GM12878 (cell line): ENCODE measurements around the gene ABHD17A. TPM values are rescaled to one million over a fixed set of nuclear protein-coding genes. Genes with fewer than 3 reads are reported as not detected.

ENCODE experiments used
- ATAC-seq: fragments of 200-7000 bp; cut with Tn5 transposase; 3 replicates; pipeline ENCODE4 v1.9.1; 2020; ENCODE audit warnings: mild to moderate bottlenecking, moderate library complexity
- BruUV-seq: library from RNA; stranded (reverse); fragments of 400-500 nt; replicated peaks from 2 replicates; lab custom pipeline; 2021; lab: Mats Ljungman, UMichigan
- CTCF ChIA-PET: fragments of 300-600 bp; sonication (Branson Sonifier 250); formaldehyde crosslinking; extraction: SDS; loops from one replicate; lab custom pipeline; 2021; ENCODE audit warnings: inconsistent platforms; lab: Yijun Ruan, JAX
- POLR2A ChIA-PET: fragments of 350-600 bp; formaldehyde crosslinking; extraction: SDS; loops from one replicate; lab custom pipeline; 2021; ENCODE audit warnings: inconsistent platforms; lab: Charles Lee
- RAD21 ChIA-PET: fragments of 300-600 bp; sonication (Branson Sonifier 250); formaldehyde crosslinking; loops from one replicate; lab custom pipeline; 2023; ENCODE audit warnings: antibody characterized with exemption; ENCODE audit not compliant: unreplicated experiment; lab: Charles Lee
- SMC1A ChIA-PET: fragments of 300-600 bp; sonication (Branson Sonifier 250); formaldehyde crosslinking; loops from one replicate; lab custom pipeline; 2023; ENCODE audit not compliant: unreplicated experiment, uncharacterized antibody; lab: Charles Lee
- DNase-seq: peaks from one replicate; pipeline ENCODE4 v3.0.0-alpha.2; 2011; ENCODE audit warnings: low read depth, low spot score
- FAIRE-seq: peaks from 3 replicates; lab custom pipeline; 2011; peaks lifted over from hg19 to GRCh38; lab: Jason Lieb, UNC
- H2AFZ ChIP-seq: 2 replicates; pipeline ENCODE4 v1.6.0; 2011; ENCODE audit warnings: low read depth, low read length, control low read depth; ENCODE audit not compliant: control insufficient read depth
- H3K27ac ChIP-seq: 2 replicates; pipeline ENCODE4 v1.5.1; 2011; ENCODE audit warnings: control low read depth; ENCODE audit not compliant: control insufficient read depth, insufficient read depth
- H3K27me3 ChIP-seq, 2 experiments: replicated peaks in 1 of 2; 2 replicates each; pipeline versions ENCODE4 v1.6.0 to v1.6.1; 2011; ENCODE audit warnings: low read length in 1 of 2; ENCODE audit not compliant: control insufficient read depth in 2 of 2, insufficient read depth in 2 of 2
- H3K36me3 ChIP-seq, 2 experiments: 2 replicates each; pipeline ENCODE4 v1.5.1; 2011; ENCODE audit warnings: low read length in 1 of 2; ENCODE audit not compliant: control insufficient read depth in 2 of 2, insufficient read depth in 2 of 2
- H3K4me1 ChIP-seq: 2 replicates; pipeline ENCODE4 v1.6.1; 2011; ENCODE audit warnings: mild to moderate bottlenecking, low read length, moderate library complexity, mixed read lengths; ENCODE audit not compliant: control insufficient read depth, insufficient read depth
- H3K4me2 ChIP-seq: 2 replicates; pipeline ENCODE4 v1.6.0; 2011; ENCODE audit warnings: control low read depth; ENCODE audit not compliant: control insufficient read depth, insufficient read depth
- H3K4me3 ChIP-seq: fragments of 200-600 bp; sonication (generic); 2 replicates; pipeline ENCODE4 v1.5.1; 2016
- H3K79me2 ChIP-seq: 2 replicates; pipeline ENCODE4 v1.6.0; 2011; ENCODE audit warnings: low read length; ENCODE audit not compliant: control insufficient read depth, insufficient read depth
- H3K9ac ChIP-seq: 2 replicates; pipeline ENCODE4 v1.8.0; 2011; ENCODE audit warnings: low read length, control low read depth, mixed read lengths; ENCODE audit not compliant: control insufficient read depth, insufficient read depth
- H3K9me3 ChIP-seq: replicated peaks from 3 replicates; pipeline ENCODE4 v1.5.1; 2011; ENCODE audit warnings: mild to moderate bottlenecking, low read length; ENCODE audit not compliant: control insufficient read depth, insufficient read depth
- H4K20me1 ChIP-seq: 2 replicates; pipeline ENCODE4 v1.6.0; 2011; ENCODE audit not compliant: control insufficient read depth, insufficient read depth
- BMI1 ChIP-seq: fragments of 450-650 bp; IDR thresholded peaks from 2 replicates; pipeline ENCODE4 v1.6.1; 2016; ENCODE audit warnings: mild to moderate bottlenecking, moderate library complexity, borderline replicate concordance
- CBX5 ChIP-seq: sonication (generic); IDR thresholded peaks from 2 replicates; pipeline ENCODE4 v1.6.1; 2016; ENCODE audit warnings: low read depth, moderate library complexity, mild to moderate bottlenecking, inconsistent platforms
- GABPA ChIP-seq: IDR thresholded peaks from 2 replicates; pipeline ENCODE4 v1.6.1; 2014; ENCODE audit warnings: antibody characterized with exemption, low read depth, mild to moderate bottlenecking, inconsistent platforms
- HCFC1 ChIP-seq: fragments of 150-350 bp; IDR thresholded peaks from 2 replicates; pipeline ENCODE4 v1.6.1; 2014; ENCODE audit warnings: low read length
- PKNOX1 ChIP-seq: fragments of 450-650 bp; IDR thresholded peaks from 2 replicates; pipeline ENCODE4 v1.6.1; 2016; ENCODE audit warnings: mild to moderate bottlenecking
- SREBF1 ChIP-seq: IDR thresholded peaks from 2 replicates; pipeline ENCODE4 v1.6.1; 2012; ENCODE audit warnings: mild to moderate bottlenecking, low read length
- TCF3 ChIP-seq: IDR thresholded peaks from 2 replicates; pipeline ENCODE4 v1.6.1; 2012; ENCODE audit warnings: low read depth, mild to moderate bottlenecking, low read length, borderline replicate concordance; ENCODE audit not compliant: insufficient read depth
- WRNIP1 ChIP-seq: IDR thresholded peaks from 2 replicates; pipeline ENCODE4 v1.6.1; 2011; ENCODE audit warnings: low read depth, low read length, improper control_type of control experiment, borderline replicate concordance
- ZBTB4 ChIP-seq: fragments of 450-650 bp; formaldehyde crosslinking; IDR thresholded peaks from 2 replicates; pipeline ENCODE4 v1.4.0; 2022; ENCODE audit warnings: mild to moderate bottlenecking, moderate library complexity
- ZNF622 ChIP-seq: fragments of 450-650 bp; IDR thresholded peaks from 2 replicates; pipeline ENCODE4 v1.6.1; 2017; ENCODE audit warnings: mild to moderate bottlenecking, inconsistent platforms
- WGBS: methylation state at CpG from one replicate; pipeline ENCODE4 v1.1.6; 2016; ENCODE audit warnings: low lambda C conversion rate; ENCODE audit not compliant: insufficient replicate concordance, insufficient coverage; ENCODE audit errors: missing lambda C conversion rate; 5-methylcytosine and 5-hydroxymethylcytosine counted together
- in situ Hi-C: fragments of 300-500 bp; cut with MboI; formaldehyde crosslinking; loops from 9 replicates; pipeline ENCODE4 v1.14.3; 2018; ENCODE audit warnings: mixed read lengths
- intact Hi-C: fragments of 100-400 bp; cut with micrococcal nuclease; formaldehyde crosslinking; loops from one replicate; pipeline ENCODE4 v1.14.2; 2022; ENCODE audit not compliant: unreplicated experiment
- polyA plus RNA-seq, 11 experiments: library from polyadenylated mRNA; depleted of rRNA in 4 of 11; unstranded in 6 of 11; stranded (reverse) in 5 of 11; fragments of >200 nt; fragmentation: Nextera tagmentation in 4 of 11; fragmentation: Illumina TruSeq in 1 of 11; extraction: Ambion mirVana in 4 of 11; extraction: Trizol in 1 of 11; gene quantifications; 1 replicate in 1 of 11; 2 replicates in 10 of 11; pipeline versions ENCODE4 v1.2.1 to v1.2.3, GENCODE V29; 2011 to 2016; ENCODE audit warnings: inconsistent platforms in 2 of 11, missing spikeins in 2 of 11, low read depth in 1 of 11
- total RNA-seq, 4 experiments: library from RNA; depleted of rRNA in 3 of 4; stranded (reverse); fragments of >200 nt in 3 of 4; fragmentation: Illumina TruSeq in 1 of 4; extraction: Trizol in 1 of 4; gene quantifications; 2 replicates each; pipeline versions ENCODE4 v1.2.1 to v1.2.3, GENCODE V29; 2013 to 2021
- TF ChIP-seq, protein P1 (sequence below): fragments of 450-650 bp; IDR thresholded peaks from 2 replicates; pipeline ENCODE4 v1.6.1; 2017; ENCODE audit warnings: antibody characterized with exemption, mild to moderate bottlenecking, moderate library complexity

ABHD17A gene
- total and polyA plus RNA-seq, 10 of the 15 experiments (the other 5 are each of a cell fraction or from before 2014, with no cell fraction given) = 0.13 to 126 (median 28.8) TPM; not detected in 1

GRCh38 chr19:1929021-1929742 lies 43.9 kb upstream of the ABHD17A start:
- peak overlapping the region; percentile 78 for H3K4me2 ChIP-seq
- DNase-seq (no peak), FAIRE-seq (peak; percentile 83), ATAC-seq (peak; percentile 98)
- no peaks in the 10 kb centered on the region; a peak in 2 of 4 replicates for H3K36me3 ChIP-seq
- H2AFZ ChIP-seq = peak overlapping the region; percentile 44; the same call in 1 of the 2 replicates
- ChIA-PET CTCF (interaction anchor here (0.8 to 2.2 kb wide), 13 partner anchors 10 to 305 kb away, joined by 3 to 11 read pairs (median 4); partner anchors contain the start of genes ADAT3 and SCAMP4), RAD21 (interaction anchor here (1.0 to 2.5 kb wide), 4 partner anchors 25 to 65 kb away, joined by 4 to 6 read pairs (median 5); no protein-coding TSS in a partner anchor), SMC1A (interaction anchor here (1.0 to 1.8 kb wide), 4 partner anchors 9 to 60 kb away, joined by 3 to 7 read pairs (median 4); no protein-coding TSS in a partner anchor), POLR2A (interaction anchor here (0.6 to 0.8 kb wide), 3 partner anchors 31 to 64 kb away, joined by 4 to 9 read pairs (median 7); no protein-coding TSS in a partner anchor)
- H3K27ac ChIP-seq = no peak overlapping the region
- H3K9me3 ChIP-seq = peaks cover 3% of the 10 kb centered on the region; the same call in 1 of the 3 replicates
- WGBS = 13% methylated on average over 39 of the region's 42 CpGs
- intact Hi-C loops = loop anchor here (2.0 kb wide), 2 partner anchors 32 to 64 kb away; no protein-coding TSS in a partner anchor
- no peaks in the 10 kb centered on the region for H4K20me1 ChIP-seq
- in situ Hi-C loops = no loop called here
- H3K9ac ChIP-seq = peak overlapping the region; percentile 45
- no TSS peak for BruUV-seq
- H3K4me3 ChIP-seq = peak overlapping the region; percentile 45; the same call in 1 of the 2 replicates
- no peaks in the 10 kb centered on the region for H3K79me2 ChIP-seq
- H3K27me3 ChIP-seq = no peaks in the 10 kb centered on the region
- H3K4me1 ChIP-seq = peaks cover 9% of the 10 kb centered on the region
- TF ChIP-seq ZNF622 (no peak), TCF3 (no peak), BMI1 (no peak), SREBF1 (no peak), WRNIP1 (no peak), GABPA (no peak), PKNOX1 (peak; percentile 35; the same call in 1 of the 2 replicates), ZBTB4 (CRISPR knock-in tag) (no peak), CBX5 (0 out of 2 replicates have a peak, but pooled peaks have one; percentile 51), HCFC1 (no peak)
- TF ChIP-seq, protein P1, sequence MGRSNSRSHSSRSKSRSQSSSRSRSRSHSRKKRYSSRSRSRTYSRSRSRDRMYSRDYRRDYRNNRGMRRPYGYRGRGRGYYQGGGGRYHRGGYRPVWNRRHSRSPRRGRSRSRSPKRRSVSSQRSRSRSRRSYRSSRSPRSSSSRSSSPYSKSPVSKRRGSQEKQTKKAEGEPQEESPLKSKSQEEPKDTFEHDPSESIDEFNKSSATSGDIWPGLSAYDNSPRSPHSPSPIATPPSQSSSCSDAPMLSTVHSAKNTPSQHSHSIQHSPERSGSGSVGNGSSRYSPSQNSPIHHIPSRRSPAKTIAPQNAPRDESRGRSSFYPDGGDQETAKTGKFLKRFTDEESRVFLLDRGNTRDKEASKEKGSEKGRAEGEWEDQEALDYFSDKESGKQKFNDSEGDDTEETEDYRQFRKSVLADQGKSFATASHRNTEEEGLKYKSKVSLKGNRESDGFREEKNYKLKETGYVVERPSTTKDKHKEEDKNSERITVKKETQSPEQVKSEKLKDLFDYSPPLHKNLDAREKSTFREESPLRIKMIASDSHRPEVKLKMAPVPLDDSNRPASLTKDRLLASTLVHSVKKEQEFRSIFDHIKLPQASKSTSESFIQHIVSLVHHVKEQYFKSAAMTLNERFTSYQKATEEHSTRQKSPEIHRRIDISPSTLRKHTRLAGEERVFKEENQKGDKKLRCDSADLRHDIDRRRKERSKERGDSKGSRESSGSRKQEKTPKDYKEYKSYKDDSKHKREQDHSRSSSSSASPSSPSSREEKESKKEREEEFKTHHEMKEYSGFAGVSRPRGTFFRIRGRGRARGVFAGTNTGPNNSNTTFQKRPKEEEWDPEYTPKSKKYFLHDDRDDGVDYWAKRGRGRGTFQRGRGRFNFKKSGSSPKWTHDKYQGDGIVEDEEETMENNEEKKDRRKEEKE = no peak
